ENCODE results near the gene PRDX1. TPM values are rescaled to one million over a fixed set of nuclear protein-coding genes. Genes with fewer than 3 reads are reported as not detected.

Gene PRDX1
- total RNA-seq, 1 donor from 2014 or later = 351 TPM

DNA sequence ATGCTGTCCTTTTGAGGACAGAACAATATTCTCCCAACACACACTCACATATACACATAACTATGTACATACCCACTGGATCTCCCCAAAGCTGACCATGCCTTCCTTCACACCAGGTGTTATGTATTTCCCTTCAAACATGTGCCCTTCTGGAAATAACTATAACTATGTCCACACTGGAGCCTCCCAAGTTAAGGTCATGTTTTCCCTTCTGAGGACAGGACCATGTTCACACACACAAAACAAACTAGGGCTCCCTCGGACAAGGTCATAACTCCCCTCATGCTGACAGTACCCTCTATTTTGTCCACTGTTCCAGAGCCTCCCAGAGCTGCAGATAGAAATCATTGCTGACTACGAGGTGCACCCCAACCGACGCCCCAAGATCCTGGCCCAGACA, 13.8 kb downstream of the PRDX1 start:
- no peak for ATAC-seq (ENCODE audit: low read depth)
- DNase-seq = no peak
- CTCF ChIA-PET = no interaction called here
- POLR2A ChIA-PET = interaction anchor here (2.3 kb wide), 1 partner anchor 14 kb away, joined by 6 read pairs; the partner anchor contains the start of gene PRDX1
- H3K36me3 Mint-ChIP-seq (ENCODE audit: low read depth) = peaks cover 49% of the 10 kb centered on the region
- no peaks in the 10 kb centered on the region for H3K27me3 Mint-ChIP-seq
- H3K27ac Mint-ChIP-seq = no peak overlapping the region
- no peaks in the 10 kb centered on the region for H3K4me1 Mint-ChIP-seq
- intact Hi-C loops (cut with micrococcal nuclease) = no loop called here
- no peak overlapping the region for H3K4me3 Mint-ChIP-seq
- H3K9me3 Mint-ChIP-seq = no peaks in the 10 kb centered on the region
- TF ChIP-seq, protein P1, sequence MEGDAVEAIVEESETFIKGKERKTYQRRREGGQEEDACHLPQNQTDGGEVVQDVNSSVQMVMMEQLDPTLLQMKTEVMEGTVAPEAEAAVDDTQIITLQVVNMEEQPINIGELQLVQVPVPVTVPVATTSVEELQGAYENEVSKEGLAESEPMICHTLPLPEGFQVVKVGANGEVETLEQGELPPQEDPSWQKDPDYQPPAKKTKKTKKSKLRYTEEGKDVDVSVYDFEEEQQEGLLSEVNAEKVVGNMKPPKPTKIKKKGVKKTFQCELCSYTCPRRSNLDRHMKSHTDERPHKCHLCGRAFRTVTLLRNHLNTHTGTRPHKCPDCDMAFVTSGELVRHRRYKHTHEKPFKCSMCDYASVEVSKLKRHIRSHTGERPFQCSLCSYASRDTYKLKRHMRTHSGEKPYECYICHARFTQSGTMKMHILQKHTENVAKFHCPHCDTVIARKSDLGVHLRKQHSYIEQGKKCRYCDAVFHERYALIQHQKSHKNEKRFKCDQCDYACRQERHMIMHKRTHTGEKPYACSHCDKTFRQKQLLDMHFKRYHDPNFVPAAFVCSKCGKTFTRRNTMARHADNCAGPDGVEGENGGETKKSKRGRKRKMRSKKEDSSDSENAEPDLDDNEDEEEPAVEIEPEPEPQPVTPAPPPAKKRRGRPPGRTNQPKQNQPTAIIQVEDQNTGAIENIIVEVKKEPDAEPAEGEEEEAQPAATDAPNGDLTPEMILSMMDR (IDR thresholded peaks at IDR 0.05) = no peak

DNA sequence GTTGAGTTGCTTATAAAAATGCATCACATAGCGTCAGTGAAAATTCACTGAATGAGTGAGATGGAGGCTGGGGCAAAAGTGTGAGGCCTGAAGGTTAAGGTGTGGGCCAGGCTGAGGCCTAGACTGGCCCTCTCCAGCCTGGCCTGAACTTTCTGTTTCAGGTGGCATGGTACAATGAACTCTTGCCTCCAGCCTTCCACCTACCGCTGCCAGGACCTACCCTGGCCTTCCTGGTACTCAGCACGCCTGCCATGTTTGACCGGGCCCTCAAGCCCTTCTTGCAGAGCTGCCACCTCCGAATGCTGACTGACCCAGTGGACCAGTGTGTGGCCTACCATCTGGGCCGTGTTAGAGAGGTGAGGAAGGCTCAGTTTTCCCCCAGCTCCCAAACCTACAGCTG, 14.5 kb downstream of the PRDX1 start:
- CTCF ChIA-PET = interaction anchor here (2.7 kb wide), 1 partner anchor 14 kb away, joined by 7 read pairs; no protein-coding TSS in a partner anchor
- DNase-seq (no peak), ATAC-seq (ENCODE audit: low read depth) (no peak)
- H3K27ac Mint-ChIP-seq = no peak overlapping the region
- intact Hi-C loops (cut with micrococcal nuclease) = no loop called here
- TF ChIP-seq, protein P1 (IDR thresholded peaks at IDR 0.05) = no peak
- no peak overlapping the region for H3K4me3 Mint-ChIP-seq
- H3K27me3 Mint-ChIP-seq = no peaks in the 10 kb centered on the region
- POLR2A ChIA-PET = interaction anchor here (2.3 kb wide), 1 partner anchor 14 kb away, joined by 6 read pairs; the partner anchor contains the start of gene PRDX1
- peaks cover 43% of the 10 kb centered on the region for H3K36me3 Mint-ChIP-seq (ENCODE audit: low read depth)
- no peaks in the 10 kb centered on the region for H3K9me3 Mint-ChIP-seq
- no peaks in the 10 kb centered on the region for H3K4me1 Mint-ChIP-seq

DNA sequence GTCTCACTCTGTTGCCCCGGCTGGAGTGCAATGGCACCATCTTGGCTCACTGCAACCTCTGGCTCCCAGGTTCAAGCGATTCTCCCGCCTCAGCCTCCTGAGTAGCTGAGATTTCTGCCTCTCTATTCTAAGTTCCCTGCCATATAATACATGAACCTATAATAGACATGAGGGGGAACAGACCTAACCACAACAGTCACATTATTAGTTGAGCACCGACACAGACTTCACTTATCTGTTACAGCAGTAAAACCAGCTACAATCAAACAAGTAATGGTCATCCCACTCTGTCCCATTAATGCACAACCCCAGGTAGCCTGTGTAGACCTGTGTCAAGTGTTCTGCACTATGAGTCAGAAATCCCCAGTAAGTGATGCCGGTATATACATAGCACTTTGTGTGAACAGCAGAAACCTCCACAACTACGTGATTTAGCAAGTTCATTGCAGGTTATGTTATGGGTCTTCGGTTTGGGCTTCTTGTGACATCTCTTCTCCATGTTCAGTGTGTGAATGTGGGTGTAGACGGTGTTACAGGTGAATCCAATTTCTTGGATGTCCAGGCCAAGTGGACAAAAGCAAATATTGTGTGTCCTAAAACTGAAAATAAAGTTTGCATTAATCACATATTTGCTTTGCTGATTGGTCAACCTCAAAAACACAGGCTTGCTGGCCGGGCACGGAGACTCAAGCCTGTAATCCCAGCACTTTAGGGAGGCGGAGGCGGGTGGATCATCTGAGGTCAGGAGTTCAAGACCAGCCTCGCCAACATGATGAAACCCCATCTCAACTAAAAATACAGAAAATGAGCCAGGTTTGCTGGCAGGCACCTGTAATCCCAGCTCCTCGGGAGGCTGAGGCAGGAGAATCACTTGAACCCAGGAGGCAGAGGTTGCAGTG, 18.0 kb downstream of the PRDX1 start:
- ChIA-PET POLR2A (interaction anchor here (0.9 kb wide), 1 partner anchor 18 kb away, joined by 3 read pairs; the partner anchor contains the start of gene PRDX1), CTCF (interaction anchor here (1.4 kb wide), 1 partner anchor 67 kb away, joined by 7 read pairs; no protein-coding TSS in a partner anchor)
- Mint-ChIP-seq H3K4me3 (no peak overlapping the region), H3K27ac (no peak overlapping the region), H3K36me3 (ENCODE audit: low read depth) (peaks cover 21% of the 10 kb centered on the region), H3K9me3 (no peaks in the 10 kb centered on the region), H3K27me3 (no peaks in the 10 kb centered on the region), H3K4me1 (peaks cover 26% of the 10 kb centered on the region)
- intact Hi-C loops (cut with micrococcal nuclease) = no loop called here
- no peak for ATAC-seq (ENCODE audit: low read depth)
- TF ChIP-seq, protein P1 (IDR thresholded peaks at IDR 0.05) = no peak
- DNase-seq = no peak

DNA sequence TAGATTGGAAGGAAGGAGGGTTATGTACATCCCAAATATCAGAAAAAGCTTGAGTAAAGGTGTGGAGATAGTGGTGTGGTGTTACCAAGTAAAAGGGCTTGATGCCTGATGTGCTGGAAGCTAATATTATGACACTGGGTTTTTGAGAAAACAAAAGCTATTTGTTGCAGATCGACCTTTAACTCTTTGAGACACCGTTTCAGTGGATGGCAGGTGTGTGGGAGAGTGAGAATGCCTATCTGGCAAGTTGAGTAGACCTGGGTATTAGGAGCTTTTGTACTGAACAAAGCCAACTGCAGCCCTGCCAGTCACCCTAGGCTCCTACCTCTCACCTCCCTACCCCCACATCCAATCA, 20.2 kb downstream of the PRDX1 start:
- POLR2A ChIA-PET = interaction anchor here (0.6 to 3.8 kb wide), 10 partner anchors 9 to 198 kb away, joined by 3 to 58 read pairs (median 12); partner anchors contain the start of genes AKR1A1, MUTYH, NASP and PRDX1
- Mint-ChIP-seq H3K36me3 (ENCODE audit: low read depth) (peaks cover 7% of the 10 kb centered on the region), H3K9me3 (no peaks in the 10 kb centered on the region), H3K27ac (peak overlapping the region; percentile 42), H3K27me3 (no peaks in the 10 kb centered on the region), H3K4me1 (peaks cover 27% of the 10 kb centered on the region), H3K4me3 (peak overlapping the region; percentile 49)
- CTCF ChIA-PET = interaction anchor here (1.0 to 1.1 kb wide), 2 partner anchors 11 to 141 kb away, joined by 3 to 4 read pairs; no protein-coding TSS in a partner anchor
- intact Hi-C loops (cut with micrococcal nuclease) = no loop called here
- no peak for DNase-seq
- ATAC-seq (ENCODE audit: low read depth) = no peak
- TF ChIP-seq, protein P1 (IDR thresholded peaks at IDR 0.05) = no peak

DNA sequence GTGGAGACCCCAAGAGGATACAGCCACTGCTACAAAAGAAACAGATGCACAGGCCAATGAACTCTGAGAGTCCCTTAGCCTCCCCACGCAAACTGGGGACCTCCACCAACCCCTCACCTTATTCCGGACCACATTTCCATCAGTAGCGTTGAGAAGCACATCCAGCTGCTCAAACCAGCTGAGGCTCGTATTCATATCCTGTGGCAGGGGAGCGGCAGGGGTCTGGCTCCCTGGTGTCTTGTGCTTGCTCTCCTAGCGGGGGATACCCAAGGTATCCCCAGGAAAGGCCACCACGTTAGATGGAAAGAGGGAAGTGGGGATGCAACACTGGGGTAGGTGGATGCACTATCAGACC, 22.3 kb downstream of the PRDX1 start:
- TF ChIP-seq, protein P1 (IDR thresholded peaks at IDR 0.05) = no peak
- DNase-seq (no peak), ATAC-seq (ENCODE audit: low read depth) (no peak)
- Mint-ChIP-seq H3K36me3 (ENCODE audit: low read depth) (peaks cover 7% of the 10 kb centered on the region), H3K9me3 (no peaks in the 10 kb centered on the region), H3K4me3 (peak overlapping the region; percentile 97), H3K4me1 (peaks cover 27% of the 10 kb centered on the region), H3K27me3 (no peaks in the 10 kb centered on the region), H3K27ac (peak overlapping the region; percentile 88)
- CTCF ChIA-PET = interaction anchor here (0.8 to 2.5 kb wide), 12 partner anchors 8 to 770 kb away, joined by 3 to 13 read pairs (median 4); partner anchors contain the start of genes MUTYH, TESK2, TOE1 and UROD
- intact Hi-C loops (cut with micrococcal nuclease) = no loop called here
- POLR2A ChIA-PET = interaction anchor here (1.1 to 3.8 kb wide), 13 partner anchors 9 to 488 kb away, joined by 3 to 58 read pairs (median 10); partner anchors contain the start of genes AKR1A1, GPBP1L1, HECTD3 and MUTYH

All from activated B cell treated with CpG ODN at 0.5 μM for 24 hours (primary cell).